ENCODE data around the gene THUMPD1.

- TF ChIP-seq POLR2A (IDR thresholded peaks at IDR 0.05) = no peak
- no peak for TF ChIP-seq CTCF (IDR thresholded peaks at IDR 0.05)
Observed at GRCh38 chr16:20760346-20760745, 18.7 kb upstream of the THUMPD1 start.

Measured in thyroid gland (tissue), 4 donors.